Sigmoid colon (tissue), 4 donors: ENCODE results near the gene MCC.

Source experiments
- EP300 ChIP-seq, 4 donors: sonication (generic); formaldehyde crosslinking; IDR thresholded peaks; one replicate each; pipeline ENCODE4 v1.6.1; 2017; ENCODE audit warnings: antibody characterized with exemption in 4 of 4
- POLR2A ChIP-seq, 2 donors: fragments of 450-650 bp; IDR thresholded peaks; one replicate each; pipeline ENCODE4 v1.6.1; 2016; ENCODE audit warnings: antibody characterized with exemption in 2 of 2, mild to moderate bottlenecking in 2 of 2, moderate library complexity in 2 of 2
- POLR2AphosphoS5 ChIP-seq, 4 donors: sonication (generic); formaldehyde crosslinking; IDR thresholded peaks; one replicate each; pipeline ENCODE4 v1.6.1; 2017; ENCODE audit warnings: antibody characterized with exemption in 4 of 4
- TF ChIP-seq, protein P1 (sequence below), 4 experiments: fragments of 450-650 bp in 3 of 4; fragments of 200-600 bp in 1 of 4; IDR thresholded peaks; one replicate each; pipeline ENCODE4 v1.5.1; 2016 to 2019; ENCODE audit warnings: antibody characterized with exemption in 4 of 4, mild to moderate bottlenecking in 3 of 4, moderate library complexity in 2 of 4

DNA sequence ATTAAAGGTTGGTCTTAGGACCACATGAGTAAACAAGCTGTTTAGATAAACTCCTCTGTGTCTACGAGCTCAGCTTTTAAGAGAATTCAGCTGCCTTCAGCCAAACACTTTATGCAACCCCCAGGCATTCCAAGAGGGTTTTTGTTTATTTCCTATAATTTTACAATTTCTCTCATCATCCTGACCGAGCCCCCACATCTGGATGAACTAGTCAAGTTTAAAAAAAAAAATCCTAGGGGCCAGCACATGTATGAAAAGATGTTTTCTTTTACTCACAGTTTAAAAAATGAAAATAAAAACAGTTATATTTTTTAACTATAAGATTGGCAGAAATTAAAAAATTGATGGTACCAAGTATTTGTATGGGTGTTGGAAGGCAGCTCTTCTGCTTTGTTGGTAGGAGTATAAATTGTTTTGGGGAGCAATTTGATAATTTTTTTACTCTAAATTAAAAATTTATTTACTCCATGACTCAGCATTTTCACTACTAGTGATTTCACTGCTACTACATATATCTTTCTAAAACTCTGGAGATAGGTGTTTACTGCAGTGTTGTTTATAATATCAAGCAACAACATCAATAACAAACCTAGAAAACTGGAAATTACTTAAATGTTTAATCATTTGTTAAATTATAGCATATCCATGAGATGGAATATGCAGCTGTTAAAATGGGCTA is 43.4 kb upstream of the MCC start:
- TF ChIP-seq POLR2A (IDR thresholded peaks at IDR 0.05): no peak
- TF ChIP-seq, protein P1, sequence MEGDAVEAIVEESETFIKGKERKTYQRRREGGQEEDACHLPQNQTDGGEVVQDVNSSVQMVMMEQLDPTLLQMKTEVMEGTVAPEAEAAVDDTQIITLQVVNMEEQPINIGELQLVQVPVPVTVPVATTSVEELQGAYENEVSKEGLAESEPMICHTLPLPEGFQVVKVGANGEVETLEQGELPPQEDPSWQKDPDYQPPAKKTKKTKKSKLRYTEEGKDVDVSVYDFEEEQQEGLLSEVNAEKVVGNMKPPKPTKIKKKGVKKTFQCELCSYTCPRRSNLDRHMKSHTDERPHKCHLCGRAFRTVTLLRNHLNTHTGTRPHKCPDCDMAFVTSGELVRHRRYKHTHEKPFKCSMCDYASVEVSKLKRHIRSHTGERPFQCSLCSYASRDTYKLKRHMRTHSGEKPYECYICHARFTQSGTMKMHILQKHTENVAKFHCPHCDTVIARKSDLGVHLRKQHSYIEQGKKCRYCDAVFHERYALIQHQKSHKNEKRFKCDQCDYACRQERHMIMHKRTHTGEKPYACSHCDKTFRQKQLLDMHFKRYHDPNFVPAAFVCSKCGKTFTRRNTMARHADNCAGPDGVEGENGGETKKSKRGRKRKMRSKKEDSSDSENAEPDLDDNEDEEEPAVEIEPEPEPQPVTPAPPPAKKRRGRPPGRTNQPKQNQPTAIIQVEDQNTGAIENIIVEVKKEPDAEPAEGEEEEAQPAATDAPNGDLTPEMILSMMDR (IDR thresholded peaks at IDR 0.05): no peak
- TF ChIP-seq EP300 (IDR thresholded peaks at IDR 0.05): no peak
- TF ChIP-seq POLR2AphosphoS5 (IDR thresholded peaks at IDR 0.05): no peak
